Hindlimb muscle (tissue), 1 donor: Measurements from ENCODE around the gene G6PD. TPM values are rescaled to one million over a fixed set of nuclear protein-coding genes. Genes with fewer than 3 reads are reported as not detected.
"Not testable (repeated sequence)": the region's sequence is repeated elsewhere in the genome, so short reads cannot be mapped to it uniquely, and the experiment has no call there.

Experiments
- DNase-seq: peaks from one replicate; pipeline ENCODE4 v3.0.0-alpha.2; 2013
- polyA plus RNA-seq: library from polyadenylated mRNA; unstranded; fragments of 120-200 nt; gene quantifications from one replicate; pipeline ENCODE4 v1.2.1, GENCODE V29; 2013; ENCODE audit not compliant: insufficient read length

G6PD gene
- polyA plus RNA-seq, 1 donor, result 12.3 TPM

- DNase-seq, result peak; percentile 24
Measured at GRCh38 chrX:154515090-154515965, 31.3 kb downstream of the G6PD start.

GRCh38 chrX:154513716-154514115 is 32.9 kb downstream of the G6PD start:
- no peak for DNase-seq

- no peak for DNase-seq
Measured at GRCh38 chrX:154512879-154513553, 33.6 kb downstream of the G6PD start.

- DNase-seq, result no peak
Measured at GRCh38 chrX:154511761-154512160, 34.9 kb downstream of the G6PD start.

- no peak for DNase-seq
Measured at GRCh38 chrX:154509455-154509854, 37.2 kb downstream of the G6PD start.

- no peak for DNase-seq
Measured at GRCh38 chrX:154508384-154508745, 38.3 kb downstream of the G6PD start.

- no peak for DNase-seq
Measured at GRCh38 chrX:154507673-154508383, 38.8 kb downstream of the G6PD start.

- DNase-seq, result no peak
Measured at GRCh38 chrX:154506483-154507332, 39.9 kb downstream of the G6PD start.

- DNase-seq, result no peak
Measured at GRCh38 chrX:154505734-154506133, 40.9 kb downstream of the G6PD start.

- DNase-seq, result no peak
Measured at GRCh38 chrX:154502989-154503388, 43.7 kb downstream of the G6PD start.

- DNase-seq, result no peak
Measured at GRCh38 chrX:154502098-154502497, 44.5 kb downstream of the G6PD start.

- DNase-seq, result not testable (repeated sequence)
Measured at GRCh38 chrX:154501423-154501822, 45.2 kb downstream of the G6PD start.

GRCh38 chrX:154496591-154497137 is 50.0 kb downstream of the G6PD start:
- not testable (repeated sequence) for DNase-seq

GRCh38 chrX:154495472-154495922 is 51.1 kb downstream of the G6PD start:
- no peak for DNase-seq

GRCh38 chrX:154494715-154495114 is 51.9 kb downstream of the G6PD start:
- no peak for DNase-seq

- DNase-seq, result peak; percentile 90
Measured at GRCh38 chrX:154490414-154491083, 56.1 kb downstream of the G6PD start, which contains the start of gene SLC10A3. TSS of gene SLC10A3 (minus strand) at chrX:154490629. CDS start at chrX:154488940, 1,689 bp downstream.

GRCh38 chrX:154490021-154490413 is 56.6 kb downstream of the G6PD start:
- DNase-seq, result no peak

- DNase-seq, result no peak
Measured at GRCh38 chrX:154489182-154489581, 57.5 kb downstream of the G6PD start.

- no peak for DNase-seq
Measured at GRCh38 chrX:154488336-154489075, 58.1 kb downstream of the G6PD start.

GRCh38 chrX:154487518-154488290 is 58.9 kb downstream of the G6PD start:
- no peak for DNase-seq
